OCI-LY1 (cell line): ENCODE measurements around the gene CHCHD1.

Source experiments
- EZH2 ChIP-seq: fragments of 200-600 bp; sonication (generic), shearing (Covaris generic); IDR thresholded peaks from 2 replicates; pipeline ENCODE4 v1.8.0; 2017; ENCODE audit warnings: borderline replicate concordance, mixed run types, mild to moderate bottlenecking, antibody characterized with exemption, low read length, moderate library complexity, mixed read lengths
- TF ChIP-seq, protein P1 (sequence below): fragments of 200-600 bp; sonication (generic), shearing (Covaris generic); IDR thresholded peaks from 2 replicates; pipeline ENCODE4 v1.5.1; 2017; ENCODE audit warnings: mild to moderate bottlenecking, antibody characterized with exemption, low read length, moderate library complexity, mixed read lengths

DNA sequence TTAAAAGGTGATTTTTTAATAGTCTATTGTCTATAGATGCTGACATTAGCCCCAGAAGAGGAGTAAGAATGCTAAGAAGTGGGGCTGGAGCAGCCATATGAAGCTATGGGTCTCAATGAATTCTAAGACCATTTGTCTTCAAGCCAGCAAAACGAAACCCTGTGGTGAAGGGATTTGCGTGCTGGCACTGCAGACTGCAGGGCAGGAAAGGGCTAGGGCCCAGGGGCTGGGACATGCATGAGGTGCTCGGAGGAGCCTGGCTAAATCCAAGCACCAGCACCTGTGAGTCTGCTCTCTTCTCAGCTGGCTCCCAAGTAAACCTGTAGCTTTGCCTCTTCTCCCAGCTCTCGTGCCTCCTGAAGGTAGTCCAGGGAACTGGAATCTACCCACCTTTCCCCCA is 30.8 kb downstream of the CHCHD1 start:
- TF ChIP-seq, protein P1, sequence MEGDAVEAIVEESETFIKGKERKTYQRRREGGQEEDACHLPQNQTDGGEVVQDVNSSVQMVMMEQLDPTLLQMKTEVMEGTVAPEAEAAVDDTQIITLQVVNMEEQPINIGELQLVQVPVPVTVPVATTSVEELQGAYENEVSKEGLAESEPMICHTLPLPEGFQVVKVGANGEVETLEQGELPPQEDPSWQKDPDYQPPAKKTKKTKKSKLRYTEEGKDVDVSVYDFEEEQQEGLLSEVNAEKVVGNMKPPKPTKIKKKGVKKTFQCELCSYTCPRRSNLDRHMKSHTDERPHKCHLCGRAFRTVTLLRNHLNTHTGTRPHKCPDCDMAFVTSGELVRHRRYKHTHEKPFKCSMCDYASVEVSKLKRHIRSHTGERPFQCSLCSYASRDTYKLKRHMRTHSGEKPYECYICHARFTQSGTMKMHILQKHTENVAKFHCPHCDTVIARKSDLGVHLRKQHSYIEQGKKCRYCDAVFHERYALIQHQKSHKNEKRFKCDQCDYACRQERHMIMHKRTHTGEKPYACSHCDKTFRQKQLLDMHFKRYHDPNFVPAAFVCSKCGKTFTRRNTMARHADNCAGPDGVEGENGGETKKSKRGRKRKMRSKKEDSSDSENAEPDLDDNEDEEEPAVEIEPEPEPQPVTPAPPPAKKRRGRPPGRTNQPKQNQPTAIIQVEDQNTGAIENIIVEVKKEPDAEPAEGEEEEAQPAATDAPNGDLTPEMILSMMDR: no peak
- no peak for TF ChIP-seq EZH2
